ENCODE data around the gene ETV7. TPM values are rescaled to one million over a fixed set of nuclear protein-coding genes. Genes with fewer than 3 reads are reported as not detected.
A peak's percentile ranks its signal among the peaks of the same experiment; 100 is the strongest.

The ETV7 gene
- total and polyA plus RNA-seq, 2 donors (not counting 1 experiment from before 2014, with no cell fraction given) = 0.96 to 2.0 TPM

DNA sequence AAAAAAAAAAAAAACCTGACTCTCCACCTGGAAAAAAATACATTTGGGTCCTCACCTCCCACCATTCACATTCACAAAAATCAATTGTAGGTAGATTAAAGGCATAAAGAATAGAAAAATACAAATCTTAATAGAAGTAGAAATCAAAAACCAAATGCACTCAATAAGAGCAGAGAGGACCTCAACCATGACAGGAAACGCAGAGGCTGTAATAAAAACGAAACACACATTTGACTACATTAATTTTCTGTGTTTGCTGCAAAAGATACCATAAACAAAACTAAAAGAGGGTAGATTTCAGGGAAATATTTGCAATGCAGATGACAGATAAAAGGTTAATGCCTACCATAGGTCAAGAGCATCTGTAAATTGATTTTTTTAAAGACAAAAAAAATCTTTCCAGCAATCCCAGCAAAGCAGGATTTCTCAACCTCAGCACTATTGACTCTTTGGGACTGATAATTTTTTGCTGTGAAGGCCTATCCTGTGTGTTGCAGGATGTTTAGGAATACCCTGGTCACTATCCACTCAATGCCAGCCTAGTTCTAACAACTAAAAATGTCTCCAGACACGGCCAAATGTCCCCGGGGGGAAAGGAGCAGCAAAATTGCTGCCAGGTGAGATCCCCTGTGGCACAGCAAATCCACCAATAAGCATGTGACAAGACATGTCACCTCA, 9.1 kb downstream of the ETV7 start:
- Mint-ChIP-seq H3K4me3 (no peak overlapping the region), H3K9me3 (ENCODE audit: insufficient read depth) (no peaks in the 10 kb centered on the region), H3K27me3 (no peaks in the 10 kb centered on the region), H3K4me1 (peaks cover 14% of the 10 kb centered on the region), H3K27ac (no peak overlapping the region)
- intact Hi-C loops (cut with micrococcal nuclease) = no loop called here
- Histone ChIP-seq H4K20me1 (ENCODE audit: control insufficient read depth, insufficient read depth, low read length, poor library complexity, severe bottlenecking) (no peaks in the 10 kb centered on the region), H3K4me3 (ENCODE audit: control extremely low read depth in 1 of 5, extremely low read depth in 1 of 5, insufficient read depth in 1 of 5, low read depth in 2 of 5, low read length in 4 of 5) (no peak overlapping the region), H2AFZ (ENCODE audit: insufficient read depth, low read depth, low read length, poor library complexity, severe bottlenecking) (peak overlapping the region; percentile 21), H3K27ac (ENCODE audit: low read length in 2 of 2) (no peak overlapping the region), H3K36me3 (replicated peaks in 1 of 2; ENCODE audit: control extremely low read depth in 1 of 2, control insufficient read depth in 1 of 2, extremely low read depth in 1 of 2, insufficient read depth in 2 of 2, low read length in 1 of 2) (no peaks in the 10 kb centered on the region), H3K79me2 (ENCODE audit: control insufficient read depth, insufficient read depth, low read length) (no peaks in the 10 kb centered on the region), H3K27me3 (replicated peaks in 1 of 4; ENCODE audit: control extremely low read depth in 1 of 4, control insufficient read depth in 3 of 4, insufficient read depth in 4 of 4, low read length in 3 of 4) (no peaks in the 10 kb centered on the region), H3K9me3 (ENCODE audit: control extremely low read depth in 1 of 3, control insufficient read depth in 2 of 3, insufficient read depth in 1 of 3, low read length in 2 of 3) (no peaks in the 10 kb centered on the region), H3K4me1 (ENCODE audit: control insufficient read depth in 2 of 2, insufficient read depth in 2 of 2, low read length in 2 of 2) (peaks cover 0 to 13% of the 10 kb centered on the region in 2 donors), H3K4me2 (replicated peaks; ENCODE audit: low read depth, low read length, poor library complexity, severe bottlenecking) (no peak overlapping the region), H3K9ac (ENCODE audit: low read length) (no peak overlapping the region)
- ChIA-PET CTCF (no interaction called here), POLR2A (no interaction called here)
- DNase-seq (no peak), ATAC-seq (ENCODE audit: low read depth) (no peak)
- WGBS (ENCODE audit: insufficient coverage) = no CpG with 5 or more reads among the region's 4 CpGs
- no peak for TF ChIP-seq EZH2 (IDR thresholded peaks at IDR 0.05; ENCODE audit: borderline replicate concordance, insufficient read depth, low read depth, low read length, poor library complexity, severe bottlenecking)
- TF ChIP-seq, protein P1, sequence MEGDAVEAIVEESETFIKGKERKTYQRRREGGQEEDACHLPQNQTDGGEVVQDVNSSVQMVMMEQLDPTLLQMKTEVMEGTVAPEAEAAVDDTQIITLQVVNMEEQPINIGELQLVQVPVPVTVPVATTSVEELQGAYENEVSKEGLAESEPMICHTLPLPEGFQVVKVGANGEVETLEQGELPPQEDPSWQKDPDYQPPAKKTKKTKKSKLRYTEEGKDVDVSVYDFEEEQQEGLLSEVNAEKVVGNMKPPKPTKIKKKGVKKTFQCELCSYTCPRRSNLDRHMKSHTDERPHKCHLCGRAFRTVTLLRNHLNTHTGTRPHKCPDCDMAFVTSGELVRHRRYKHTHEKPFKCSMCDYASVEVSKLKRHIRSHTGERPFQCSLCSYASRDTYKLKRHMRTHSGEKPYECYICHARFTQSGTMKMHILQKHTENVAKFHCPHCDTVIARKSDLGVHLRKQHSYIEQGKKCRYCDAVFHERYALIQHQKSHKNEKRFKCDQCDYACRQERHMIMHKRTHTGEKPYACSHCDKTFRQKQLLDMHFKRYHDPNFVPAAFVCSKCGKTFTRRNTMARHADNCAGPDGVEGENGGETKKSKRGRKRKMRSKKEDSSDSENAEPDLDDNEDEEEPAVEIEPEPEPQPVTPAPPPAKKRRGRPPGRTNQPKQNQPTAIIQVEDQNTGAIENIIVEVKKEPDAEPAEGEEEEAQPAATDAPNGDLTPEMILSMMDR (IDR thresholded peaks at IDR 0.05) = no peak

DNA sequence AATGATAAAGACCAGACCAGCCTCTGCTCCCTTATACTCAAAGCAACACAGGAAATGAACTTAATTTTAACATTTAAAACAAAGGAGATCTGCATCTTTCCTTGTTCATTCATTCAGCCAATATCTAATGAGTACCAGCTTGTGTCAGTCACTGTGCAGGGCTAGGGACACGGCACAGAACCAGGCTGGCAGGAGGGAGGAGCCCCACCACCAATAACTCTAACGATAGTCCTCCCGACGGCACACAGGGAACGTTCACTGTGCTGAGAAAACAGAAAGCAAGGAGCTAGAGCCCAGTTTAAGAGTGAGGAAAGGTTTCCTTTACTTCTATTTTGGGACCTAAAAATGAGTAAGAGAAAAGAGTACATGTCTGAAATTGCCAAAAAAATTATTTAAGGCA, 9.9 kb downstream of the ETV7 start:
- Mint-ChIP-seq H3K4me3 (no peak overlapping the region), H3K4me1 (peaks cover 8% of the 10 kb centered on the region), H3K9me3 (ENCODE audit: insufficient read depth) (no peaks in the 10 kb centered on the region), H3K27ac (no peak overlapping the region), H3K27me3 (peaks cover 4% of the 10 kb centered on the region)
- intact Hi-C loops (cut with micrococcal nuclease) = no loop called here
- DNase-seq (no peak), ATAC-seq (ENCODE audit: low read depth) (no peak)
- POLR2A ChIA-PET = no interaction called here
- Histone ChIP-seq H3K36me3 (replicated peaks in 1 of 2; ENCODE audit: control extremely low read depth in 1 of 2, control insufficient read depth in 1 of 2, extremely low read depth in 1 of 2, insufficient read depth in 2 of 2, low read length in 1 of 2) (no peaks in the 10 kb centered on the region), H3K9ac (ENCODE audit: low read length) (no peak overlapping the region), H3K4me1 (ENCODE audit: control insufficient read depth in 2 of 2, insufficient read depth in 2 of 2, low read length in 2 of 2) (peaks cover 0 to 6% of the 10 kb centered on the region in 2 donors), H4K20me1 (ENCODE audit: control insufficient read depth, insufficient read depth, low read length, poor library complexity, severe bottlenecking) (no peaks in the 10 kb centered on the region), H3K4me3 (ENCODE audit: control extremely low read depth in 1 of 5, extremely low read depth in 1 of 5, insufficient read depth in 1 of 5, low read depth in 2 of 5, low read length in 4 of 5) (no peak overlapping the region), H3K4me2 (replicated peaks; ENCODE audit: low read depth, low read length, poor library complexity, severe bottlenecking) (no peak overlapping the region), H3K27me3 (replicated peaks in 1 of 4; ENCODE audit: control extremely low read depth in 1 of 4, control insufficient read depth in 3 of 4, insufficient read depth in 4 of 4, low read length in 3 of 4) (no peaks in the 10 kb centered on the region), H3K27ac (ENCODE audit: low read length in 2 of 2) (no peak overlapping the region), H3K9me3 (ENCODE audit: control extremely low read depth in 1 of 3, control insufficient read depth in 2 of 3, insufficient read depth in 1 of 3, low read length in 2 of 3) (no peaks in the 10 kb centered on the region), H3K79me2 (ENCODE audit: control insufficient read depth, insufficient read depth, low read length) (no peaks in the 10 kb centered on the region), H2AFZ (ENCODE audit: insufficient read depth, low read depth, low read length, poor library complexity, severe bottlenecking) (no peak overlapping the region)
- TF ChIP-seq EZH2 (IDR thresholded peaks at IDR 0.05; ENCODE audit: borderline replicate concordance, insufficient read depth, low read depth, low read length, poor library complexity, severe bottlenecking) = no peak
- TF ChIP-seq, protein P1 (IDR thresholded peaks at IDR 0.05) = no peak
- CTCF ChIA-PET = no interaction called here
- WGBS (ENCODE audit: insufficient coverage) = 80% methylated on average over 1 of the region's 5 CpGs

All from B cell (primary cell).